Calu3 (cell line): ENCODE results near the gene CDH4. TPM values are rescaled to one million over a fixed set of nuclear protein-coding genes. Genes with fewer than 3 reads are reported as not detected.

Experiments
- BruUV-seq: library from RNA; stranded (reverse); fragments of 400-500 nt; replicated peaks from 2 replicates; lab custom pipeline; 2021; lab: Mats Ljungman, UMichigan
- CTCF ChIA-PET: fragments of 300-600 bp; sonication (Branson Sonifier 250); formaldehyde crosslinking; loops from one replicate; lab custom pipeline; 2022; ENCODE audit warnings: antibody characterized with exemption; lab: Charles Lee
- DNase-seq: peaks from one replicate; pipeline ENCODE4 v3.0.0; 2022
- H3K27ac Mint-ChIP-seq: one replicate; pipeline ENCODE4 v1.8.0; 2022; ENCODE audit warnings: mixed read lengths; ENCODE audit not compliant: unreplicated experiment
- H3K27me3 Mint-ChIP-seq: one replicate; pipeline ENCODE4 v1.8.0; 2022; ENCODE audit warnings: mixed read lengths; ENCODE audit not compliant: unreplicated experiment
- H3K36me3 Mint-ChIP-seq: one replicate; pipeline ENCODE4 v1.8.0; 2022; ENCODE audit warnings: mild to moderate bottlenecking, moderate library complexity, mixed read lengths; ENCODE audit not compliant: insufficient read depth, unreplicated experiment
- H3K4me1 Mint-ChIP-seq: one replicate; pipeline ENCODE4 v1.8.0; 2022; ENCODE audit warnings: mild to moderate bottlenecking, low read depth, mixed read lengths; ENCODE audit not compliant: unreplicated experiment
- H3K4me3 Mint-ChIP-seq: one replicate; pipeline ENCODE4 v1.8.0; 2022; ENCODE audit warnings: mild to moderate bottlenecking, low read depth, moderate library complexity, mixed read lengths; ENCODE audit not compliant: unreplicated experiment
- H3K9me3 Mint-ChIP-seq: one replicate; pipeline ENCODE4 v1.8.0; 2022; ENCODE audit warnings: low read depth, mixed read lengths; ENCODE audit not compliant: unreplicated experiment
- intact Hi-C: fragments of 100-400 bp; cut with micrococcal nuclease; formaldehyde crosslinking; loops from one replicate; pipeline ENCODE4 v1.10.0; 2022; ENCODE audit not compliant: unreplicated experiment
- total RNA-seq: library from RNA; stranded (reverse); gene quantifications from 2 replicates; pipeline ENCODE4 v1.2.3, GENCODE V29; 2022
- TF ChIP-seq, protein P1 (sequence below): fragments of 200-600 bp; IDR thresholded peaks from one replicate; pipeline ENCODE4 v1.8.0; 2022; ENCODE audit warnings: antibody characterized with exemption; ENCODE audit not compliant: unreplicated experiment

Gene CDH4
- total RNA-seq, 1 experiment from 2014 or later, result not detected

DNA sequence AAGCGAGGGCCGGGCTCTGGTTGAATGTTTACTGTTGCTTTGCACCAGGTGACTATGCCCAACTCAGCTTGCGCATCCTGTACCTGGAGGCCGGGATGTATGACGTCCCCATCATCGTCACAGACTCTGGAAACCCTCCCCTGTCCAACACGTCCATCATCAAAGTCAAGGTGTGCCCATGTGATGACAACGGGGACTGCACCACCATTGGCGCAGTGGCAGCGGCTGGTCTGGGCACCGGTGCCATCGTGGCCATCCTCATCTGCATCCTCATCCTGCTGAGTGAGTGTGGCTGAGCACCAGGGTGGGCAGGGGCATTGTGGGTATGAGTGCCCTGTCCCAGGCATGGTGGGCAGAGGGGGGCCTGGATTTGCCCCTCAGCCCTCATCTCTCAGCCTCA lies 677.5 kb downstream of the CDH4 start:
- Mint-ChIP-seq H3K27ac (no peak overlapping the region), H3K4me1 (peaks cover 10% of the 10 kb centered on the region), H3K36me3 (peaks cover 17% of the 10 kb centered on the region), H3K4me3 (no peak overlapping the region), H3K27me3 (peaks cover 16% of the 10 kb centered on the region), H3K9me3 (no peaks in the 10 kb centered on the region)
- TF ChIP-seq, protein P1, sequence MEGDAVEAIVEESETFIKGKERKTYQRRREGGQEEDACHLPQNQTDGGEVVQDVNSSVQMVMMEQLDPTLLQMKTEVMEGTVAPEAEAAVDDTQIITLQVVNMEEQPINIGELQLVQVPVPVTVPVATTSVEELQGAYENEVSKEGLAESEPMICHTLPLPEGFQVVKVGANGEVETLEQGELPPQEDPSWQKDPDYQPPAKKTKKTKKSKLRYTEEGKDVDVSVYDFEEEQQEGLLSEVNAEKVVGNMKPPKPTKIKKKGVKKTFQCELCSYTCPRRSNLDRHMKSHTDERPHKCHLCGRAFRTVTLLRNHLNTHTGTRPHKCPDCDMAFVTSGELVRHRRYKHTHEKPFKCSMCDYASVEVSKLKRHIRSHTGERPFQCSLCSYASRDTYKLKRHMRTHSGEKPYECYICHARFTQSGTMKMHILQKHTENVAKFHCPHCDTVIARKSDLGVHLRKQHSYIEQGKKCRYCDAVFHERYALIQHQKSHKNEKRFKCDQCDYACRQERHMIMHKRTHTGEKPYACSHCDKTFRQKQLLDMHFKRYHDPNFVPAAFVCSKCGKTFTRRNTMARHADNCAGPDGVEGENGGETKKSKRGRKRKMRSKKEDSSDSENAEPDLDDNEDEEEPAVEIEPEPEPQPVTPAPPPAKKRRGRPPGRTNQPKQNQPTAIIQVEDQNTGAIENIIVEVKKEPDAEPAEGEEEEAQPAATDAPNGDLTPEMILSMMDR, result no peak
- CTCF ChIA-PET, result no interaction called here
- intact Hi-C loops, result no loop called here
- DNase-seq, result no peak
- BruUV-seq, result no TSS peak

DNA sequence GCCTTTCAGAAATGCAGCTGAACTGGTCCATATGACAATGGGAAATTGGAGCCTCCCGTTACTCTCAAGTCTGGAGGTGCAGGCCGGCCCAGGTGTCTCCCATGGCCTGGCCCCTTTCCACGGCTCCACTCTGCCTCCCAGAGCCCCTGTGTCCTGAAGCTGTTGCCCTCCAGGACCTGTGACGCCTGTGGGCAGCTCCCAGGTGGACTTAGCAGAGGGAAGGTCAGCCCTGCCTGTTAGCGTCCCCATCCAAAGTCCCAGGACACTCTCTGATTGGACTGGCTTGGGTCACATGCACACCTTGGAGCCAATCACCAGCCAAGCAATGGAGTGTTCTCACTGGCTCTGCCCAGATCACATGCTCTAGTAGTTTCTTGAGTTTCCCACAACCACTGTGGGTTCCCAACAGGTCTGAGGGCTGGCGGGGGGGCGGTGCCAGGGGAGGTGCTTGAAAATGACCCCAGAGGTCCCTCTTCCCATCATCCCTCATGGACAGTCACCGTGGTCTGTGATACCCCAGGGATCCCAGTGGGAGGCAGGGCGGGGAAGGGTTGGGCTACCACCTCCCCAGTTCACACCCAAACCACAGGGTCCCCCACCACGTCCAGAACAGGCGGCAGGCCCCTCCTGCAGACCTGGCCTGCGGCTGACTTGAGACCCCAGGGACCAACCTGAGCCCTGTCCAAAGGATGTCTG lies 678.1 kb downstream of the CDH4 start:
- BruUV-seq, result no TSS peak
- CTCF ChIA-PET, result no interaction called here
- H3K27me3 Mint-ChIP-seq, result peaks cover 16% of the 10 kb centered on the region
- H3K36me3 Mint-ChIP-seq, result peaks cover 12% of the 10 kb centered on the region
- H3K9me3 Mint-ChIP-seq, result no peaks in the 10 kb centered on the region
- H3K4me1 Mint-ChIP-seq, result peaks cover 10% of the 10 kb centered on the region
- intact Hi-C loops, result no loop called here
- TF ChIP-seq, protein P1, result no peak
- DNase-seq, result no peak
- H3K4me3 Mint-ChIP-seq, result no peak overlapping the region
- H3K27ac Mint-ChIP-seq, result no peak overlapping the region

DNA sequence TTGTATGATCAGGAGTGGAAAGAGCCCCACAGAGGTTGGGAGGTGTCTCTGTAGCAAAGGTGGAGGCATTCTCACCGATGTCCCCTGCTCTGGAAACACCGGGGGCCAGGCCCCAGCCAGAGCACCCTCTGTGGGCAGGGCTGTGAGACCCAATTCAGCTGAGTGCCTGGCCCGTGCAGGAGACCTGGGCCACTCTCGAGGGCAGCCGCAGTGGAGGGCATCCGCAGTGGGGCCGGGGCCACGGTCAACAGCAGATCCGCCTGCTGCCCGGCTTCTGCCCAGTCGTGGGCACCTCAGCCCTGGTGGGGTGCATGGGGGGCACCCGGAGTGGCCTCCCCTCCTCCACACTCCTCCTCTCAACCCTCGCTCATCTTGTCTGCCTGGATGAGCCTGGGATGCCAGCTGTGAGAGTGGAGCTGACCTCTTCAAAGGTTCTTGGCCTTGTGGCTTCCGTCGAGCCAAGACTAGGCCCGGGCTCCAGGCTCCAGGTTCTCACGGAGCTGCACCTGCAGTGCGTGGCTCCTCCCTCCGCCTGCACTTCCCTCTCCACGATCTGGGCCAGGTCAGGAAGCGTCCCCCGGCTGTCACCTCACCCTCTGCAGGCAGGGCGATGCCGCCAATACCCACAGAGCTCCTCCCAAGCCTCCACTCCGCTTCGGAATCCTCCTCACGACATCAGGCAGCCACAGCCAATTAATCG lies 678.9 kb downstream of the CDH4 start:
- Mint-ChIP-seq H3K27ac (no peak overlapping the region), H3K4me1 (peaks cover 4% of the 10 kb centered on the region), H3K27me3 (peaks cover 8% of the 10 kb centered on the region), H3K4me3 (no peak overlapping the region), H3K36me3 (peaks cover 11% of the 10 kb centered on the region), H3K9me3 (no peaks in the 10 kb centered on the region)
- no peak for DNase-seq
- BruUV-seq, result no TSS peak
- intact Hi-C loops, result no loop called here
- TF ChIP-seq, protein P1, result no peak
- CTCF ChIA-PET, result no interaction called here

DNA sequence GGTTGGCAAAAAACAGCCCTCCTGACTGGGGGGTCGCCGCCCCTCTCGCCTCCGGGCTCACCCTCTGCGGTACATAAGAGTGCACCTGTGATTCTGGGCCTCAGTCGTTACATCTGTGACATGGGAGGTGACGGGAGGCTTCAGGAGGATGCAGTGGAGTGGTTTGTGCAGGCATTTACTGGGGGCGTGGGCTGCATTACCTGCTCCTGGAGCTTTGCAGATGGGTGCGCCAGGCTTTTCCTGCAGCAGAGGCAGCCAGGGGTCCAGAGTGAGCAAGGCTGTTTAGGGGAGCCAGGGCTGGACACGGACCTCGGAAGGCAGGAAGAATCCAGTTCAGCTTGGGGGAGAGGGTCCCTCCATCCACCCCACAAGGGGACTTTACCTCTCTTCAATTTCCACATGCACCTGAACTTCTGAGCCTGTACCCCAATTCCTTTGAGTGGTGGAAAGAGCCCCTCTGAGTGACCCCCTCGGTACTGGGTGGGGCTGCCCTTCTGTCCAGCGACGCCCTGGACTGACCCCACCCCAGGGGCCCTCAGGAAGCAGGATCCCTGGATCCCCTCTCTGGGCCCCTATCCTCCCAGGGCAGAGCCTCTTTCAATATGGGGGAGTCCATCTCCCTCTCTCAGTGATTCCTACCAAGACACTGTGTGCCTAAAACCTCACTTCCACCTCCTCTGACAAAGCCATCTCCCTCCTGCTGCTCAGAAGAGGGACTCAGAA lies 679.6 kb downstream of the CDH4 start:
- no TSS peak for BruUV-seq
- CTCF ChIA-PET, result interaction anchor here (0.6 kb wide), 1 partner anchor 7 kb away, joined by 6 read pairs; no protein-coding TSS in a partner anchor
- Mint-ChIP-seq H3K27me3 (peaks cover under 1% of the 10 kb centered on the region), H3K4me3 (no peak overlapping the region), H3K36me3 (peaks cover 11% of the 10 kb centered on the region), H3K4me1 (no peaks in the 10 kb centered on the region), H3K9me3 (no peaks in the 10 kb centered on the region), H3K27ac (no peak overlapping the region)
- intact Hi-C loops, result no loop called here
- TF ChIP-seq, protein P1, result no peak
- DNase-seq, result no peak
